NCI-H1436 (cell line): ENCODE data around the gene CHST9.
"Not testable (repeated sequence)": the region's sequence is repeated elsewhere in the genome, so short reads cannot be mapped to it uniquely, and the experiment has no call there.

Source experiments
- DNase-seq: peaks from one replicate; lab custom pipeline; 2025; lab: John Stamatoyannopoulos, UW

Gene CHST9

GRCh38 chr18:27185025-27185763 lies at the start of gene CHST9:
TSS of gene CHST9 (minus strand) at chr18:27185308. CDS start at chr18:27142809, 42,499 bp downstream.
- no peak for DNase-seq

- DNase-seq = not testable (repeated sequence)
These were observed 47.2 kb upstream of the CHST9 start for GRCh38 chr18:27232355-27232754.

- DNase-seq = not testable (repeated sequence)
These were observed 46.6 kb upstream of the CHST9 start for GRCh38 chr18:27231671-27232070.

GRCh38 chr18:27231221-27231620 lies 46.1 kb upstream of the CHST9 start:
- DNase-seq = not testable (repeated sequence)

GRCh38 chr18:27227721-27228120 lies 42.6 kb upstream of the CHST9 start:
- DNase-seq = no peak

GRCh38 chr18:27226556-27227075 lies 41.5 kb upstream of the CHST9 start:
- no peak for DNase-seq

GRCh38 chr18:27225947-27226481 lies 40.9 kb upstream of the CHST9 start:
- DNase-seq = no peak

GRCh38 chr18:27223526-27224291 lies 38.6 kb upstream of the CHST9 start:
- DNase-seq = no peak

GRCh38 chr18:27214831-27215230 lies 29.7 kb upstream of the CHST9 start:
- DNase-seq = no peak

GRCh38 chr18:27213123-27213717 lies 28.1 kb upstream of the CHST9 start:
- no peak for DNase-seq

GRCh38 chr18:27211569-27211968 lies 26.5 kb upstream of the CHST9 start:
- no peak for DNase-seq

GRCh38 chr18:27206411-27206810 lies 21.3 kb upstream of the CHST9 start:
- no peak for DNase-seq

- DNase-seq = no peak
These were observed 17.6 kb upstream of the CHST9 start for GRCh38 chr18:27202741-27203140.

- no peak for DNase-seq
These were observed 12.9 kb upstream of the CHST9 start for GRCh38 chr18:27198036-27198435.

- no peak for DNase-seq
These were observed 3.2 kb upstream of the CHST9 start for GRCh38 chr18:27188309-27188708.

GRCh38 chr18:27185897-27186296 lies 789 bp upstream of the CHST9 start:
- DNase-seq = no peak

- no peak for DNase-seq
These were observed 738 bp downstream of the CHST9 start for GRCh38 chr18:27184115-27185024.

GRCh38 chr18:27181726-27182125 lies 3.4 kb downstream of the CHST9 start:
- DNase-seq = no peak

GRCh38 chr18:27178424-27178823 lies 6.7 kb downstream of the CHST9 start:
- no peak for DNase-seq

GRCh38 chr18:27175914-27176313 lies 9.2 kb downstream of the CHST9 start:
- no peak for DNase-seq

- no peak for DNase-seq
These were observed 9.9 kb downstream of the CHST9 start for GRCh38 chr18:27175245-27175644.
